ENCODE measurements around the gene PCSK4. TPM values are rescaled to one million over a fixed set of nuclear protein-coding genes. Genes with fewer than 3 reads are reported as not detected.

Gene PCSK4
- total RNA-seq, 1 donor from 2014 or later, result 12.4 TPM

- no peak overlapping the region for H3K27ac Mint-ChIP-seq
- H3K4me3 Mint-ChIP-seq, result no peak overlapping the region
- H3K27me3 Mint-ChIP-seq, result peaks cover 32% of the 10 kb centered on the region
- H3K36me3 Mint-ChIP-seq, result no peaks in the 10 kb centered on the region
- no peak for DNase-seq (ENCODE audit: extremely low spot score, unreplicated experiment)
- H3K4me1 Mint-ChIP-seq (ENCODE audit: unreplicated experiment), result peaks cover 4% of the 10 kb centered on the region
- no peak for TF ChIP-seq CTCF (conservative IDR thresholded peaks at IDR 0.05)
- H3K9me3 Mint-ChIP-seq, result no peaks in the 10 kb centered on the region
Measured at GRCh38 chr19:1457892-1458291, 32.3 kb downstream of the PCSK4 start.

GRCh38 chr19:1457031-1457739 is 33.0 kb downstream of the PCSK4 start:
- no peak for DNase-seq (ENCODE audit: extremely low spot score, unreplicated experiment)
- Mint-ChIP-seq H3K36me3 (no peaks in the 10 kb centered on the region), H3K4me3 (no peak overlapping the region), H3K27ac (no peak overlapping the region), H3K27me3 (peaks cover 39% of the 10 kb centered on the region), H3K4me1 (ENCODE audit: unreplicated experiment) (peaks cover 4% of the 10 kb centered on the region), H3K9me3 (no peaks in the 10 kb centered on the region)
- TF ChIP-seq CTCF (conservative IDR thresholded peaks at IDR 0.05), result peak; percentile 22

GRCh38 chr19:1456121-1456900 is 33.8 kb downstream of the PCSK4 start:
- Mint-ChIP-seq H3K4me3 (no peak overlapping the region), H3K27me3 (peaks cover 48% of the 10 kb centered on the region)

GRCh38 chr19:1455336-1456120 is 34.6 kb downstream of the PCSK4 start:
- Mint-ChIP-seq H3K27ac (no peak overlapping the region), H3K9me3 (no peaks in the 10 kb centered on the region), H3K4me1 (ENCODE audit: unreplicated experiment) (peaks cover 9% of the 10 kb centered on the region), H3K27me3 (peaks cover 56% of the 10 kb centered on the region), H3K36me3 (no peaks in the 10 kb centered on the region), H3K4me3 (peak overlapping the region; percentile 41)
- TF ChIP-seq CTCF (conservative IDR thresholded peaks at IDR 0.05), result no peak
- DNase-seq (ENCODE audit: extremely low spot score, unreplicated experiment), result no peak

More at GRCh38 chr19:1456121-1456900, 33.8 kb downstream of the PCSK4 start:
- Mint-ChIP-seq H3K36me3 (no peaks in the 10 kb centered on the region), H3K9me3 (no peaks in the 10 kb centered on the region), H3K27ac (no peak overlapping the region), H3K4me1 (ENCODE audit: unreplicated experiment) (peaks cover 4% of the 10 kb centered on the region)
- no peak for DNase-seq (ENCODE audit: extremely low spot score, unreplicated experiment)
- TF ChIP-seq CTCF (conservative IDR thresholded peaks at IDR 0.05), result no peak

- no peaks in the 10 kb centered on the region for H3K36me3 Mint-ChIP-seq
- no peak overlapping the region for H3K4me3 Mint-ChIP-seq
- H3K4me1 Mint-ChIP-seq (ENCODE audit: unreplicated experiment), result peaks cover 9% of the 10 kb centered on the region
- TF ChIP-seq CTCF (conservative IDR thresholded peaks at IDR 0.05), result no peak
- H3K9me3 Mint-ChIP-seq, result no peaks in the 10 kb centered on the region
- DNase-seq (ENCODE audit: extremely low spot score, unreplicated experiment), result no peak
- H3K27me3 Mint-ChIP-seq, result peaks cover 59% of the 10 kb centered on the region
- H3K27ac Mint-ChIP-seq, result no peak overlapping the region
Measured at GRCh38 chr19:1455002-1455335, 35.2 kb downstream of the PCSK4 start.
